H1 (cell line): ENCODE measurements around the gene RELA. TPM values are rescaled to one million over a fixed set of nuclear protein-coding genes. Genes with fewer than 3 reads are reported as not detected.

Source experiments
- CTCF ChIA-PET: fragments of 300-600 bp; sonication (Branson Sonifier 250); formaldehyde crosslinking; loops from one replicate; lab custom pipeline; 2021; ENCODE audit not compliant: partially characterized antibody; lab: Charles Lee
- POLR2A ChIA-PET: fragments of 300-600 bp; sonication (Branson Sonifier 250); formaldehyde crosslinking; loops from one replicate; lab custom pipeline; 2021; ENCODE audit warnings: inconsistent platforms; ENCODE audit not compliant: partially characterized antibody; lab: Charles Lee
- DNase-seq, 2 experiments: peaks; one replicate each; pipeline versions ENCODE4 v3.0.0 to v3.0.0-alpha.2; 2010 to 2022; ENCODE audit warnings: low spot score in 2 of 2, low read depth in 1 of 2, mixed read lengths in 1 of 2
- FAIRE-seq: peaks from 2 replicates; lab custom pipeline; 2011; peaks lifted over from hg19 to GRCh38; lab: Jason Lieb, UNC
- H2AFZ ChIP-seq: 2 replicates; pipeline ENCODE4 v1.8.1; 2012; ENCODE audit warnings: low read length, inconsistent platforms
- H2AK5ac ChIP-seq: 2 replicates; pipeline ENCODE4 v1.6.1; 2013; ENCODE audit warnings: low read depth, low read length
- H2BK120ac ChIP-seq: replicated peaks from 2 replicates; pipeline ENCODE3; 2013; ENCODE audit warnings: low read depth, low read length, inconsistent platforms
- H2BK12ac ChIP-seq: 2 replicates; pipeline ENCODE4 v1.6.1; 2013; ENCODE audit warnings: low read depth, low read length
- H2BK15ac ChIP-seq: 2 replicates; pipeline ENCODE4 v1.6.1; 2013; ENCODE audit warnings: low read length
- H2BK20ac ChIP-seq: 2 replicates; pipeline ENCODE4 v1.6.1; 2013; ENCODE audit warnings: low read length
- H2BK5ac ChIP-seq: 2 replicates; pipeline ENCODE4 v1.6.1; 2013; ENCODE audit warnings: low read depth, low read length
- H3K14ac ChIP-seq: 2 replicates; pipeline ENCODE4 v1.6.1; 2013; ENCODE audit warnings: inconsistent platforms; ENCODE audit not compliant: insufficient read length
- H3K18ac ChIP-seq: 2 replicates; pipeline ENCODE4 v1.6.1; 2013; ENCODE audit warnings: low read length; ENCODE audit errors: extremely low read depth
- H3K23ac ChIP-seq: 2 replicates; pipeline ENCODE4 v1.6.1; 2013; ENCODE audit warnings: inconsistent platforms; ENCODE audit not compliant: insufficient read length
- H3K23me2 ChIP-seq: 2 replicates; pipeline ENCODE4 v1.6.1; 2013; ENCODE audit warnings: low read depth, low read length
- H3K27ac ChIP-seq: 2 replicates; pipeline ENCODE4 v1.6.1; 2011; ENCODE audit warnings: low read depth, low read length, inconsistent platforms
- H3K27me3 ChIP-seq, 4 experiments: replicated peaks in 1 of 4; 1 replicate in 1 of 4; 2 replicates in 3 of 4; pipeline versions ENCODE4 v1.6.1 to v1.8.1; 2011 to 2013; ENCODE audit warnings: low read length in 3 of 4, mild to moderate bottlenecking in 3 of 4, inconsistent platforms in 2 of 4, mixed read lengths in 2 of 4, moderate library complexity in 1 of 4; ENCODE audit not compliant: control insufficient read depth in 3 of 4, insufficient read depth in 3 of 4; ENCODE audit errors: extremely low read depth in 1 of 4
- H3K36me3 ChIP-seq, 4 experiments: 2 replicates each; pipeline versions ENCODE4 v1.6.1 to v1.8.1; 2011 to 2013; ENCODE audit warnings: mild to moderate bottlenecking in 4 of 4, low read length in 3 of 4, moderate library complexity in 2 of 4, control low read depth in 1 of 4, inconsistent platforms in 1 of 4; ENCODE audit not compliant: insufficient read depth in 4 of 4, control insufficient read depth in 2 of 4
- H3K4ac ChIP-seq: replicated peaks from 2 replicates; pipeline ENCODE3; 2013; ENCODE audit warnings: low read length, low read depth, mixed read lengths, inconsistent platforms; ENCODE audit not compliant: insufficient read length
- H3K4me1 ChIP-seq, 4 experiments: replicated peaks in 1 of 4; 1 replicate in 1 of 4; 2 replicates in 3 of 4; pipeline versions ENCODE4 v1.6.1 to v1.8.1; 2011 to 2013; ENCODE audit warnings: low read length in 3 of 4, inconsistent platforms in 2 of 4, mixed read lengths in 1 of 4; ENCODE audit not compliant: insufficient read depth in 4 of 4, control insufficient read depth in 3 of 4
- H3K4me2 ChIP-seq, 2 experiments: 2 replicates each; pipeline versions ENCODE4 v1.6.1 to v1.8.1; 2011 to 2013; ENCODE audit warnings: low read depth in 2 of 2, low read length in 2 of 2, control low read depth in 1 of 2, inconsistent platforms in 1 of 2, mild to moderate bottlenecking in 1 of 2; ENCODE audit not compliant: insufficient read depth in 1 of 2
- H3K4me3 ChIP-seq, 4 experiments: fragments of 200-600, 300-600 bp in 1 of 4; sonication (generic), shearing (Covaris generic), sonication (Bioruptor Twin) in 1 of 4; 2 replicates each; pipeline versions ENCODE4 v1.5.1 to v1.8.1; 2011 to 2016; ENCODE audit warnings: low read length in 4 of 4, low read depth in 3 of 4, control low read depth in 2 of 4, inconsistent platforms in 2 of 4, mild to moderate bottlenecking in 2 of 4, mixed read lengths in 1 of 4, moderate library complexity in 1 of 4; ENCODE audit not compliant: insufficient read depth in 2 of 4; ENCODE audit errors: extremely low read depth in 1 of 4
- H3K56ac ChIP-seq: replicated peaks from 2 replicates; pipeline ENCODE3; 2013; ENCODE audit warnings: low read depth, mild to moderate bottlenecking, mixed read lengths, low read length, inconsistent platforms; ENCODE audit not compliant: insufficient read length
- H3K79me1 ChIP-seq: 2 replicates; pipeline ENCODE4 v1.6.1; 2013; ENCODE audit warnings: low read depth, low read length, control low read depth
- H3K79me2 ChIP-seq, 2 experiments: 2 replicates each; pipeline versions ENCODE4 v1.6.1 to v1.8.1; 2012 to 2013; ENCODE audit warnings: low read length in 2 of 2, mild to moderate bottlenecking in 2 of 2, inconsistent platforms in 1 of 2; ENCODE audit not compliant: insufficient read depth in 2 of 2, control insufficient read depth in 1 of 2
- H3K9ac ChIP-seq, 4 experiments: replicated peaks in 1 of 4; 1 replicate in 1 of 4; 2 replicates in 3 of 4; pipeline versions ENCODE4 v1.6.1 to v1.8.1; 2011 to 2013; ENCODE audit warnings: low read depth in 3 of 4, low read length in 3 of 4, control low read depth in 2 of 4, mild to moderate bottlenecking in 2 of 4, moderate library complexity in 2 of 4, inconsistent platforms in 1 of 4; ENCODE audit errors: extremely low read depth in 1 of 4
- H3K9me3 ChIP-seq, 2 experiments: 2 replicates each; pipeline versions ENCODE4 v1.6.1 to v1.8.1; 2012 to 2013; ENCODE audit warnings: mild to moderate bottlenecking in 2 of 2, moderate library complexity in 2 of 2, control low read depth in 1 of 2, inconsistent platforms in 1 of 2, low read depth in 1 of 2, low read length in 1 of 2, mixed read lengths in 1 of 2; ENCODE audit not compliant: insufficient read depth in 2 of 2
- H4K20me1 ChIP-seq, 2 experiments: replicated peaks in 1 of 2; 2 replicates each; pipeline versions ENCODE3 to v1.8.1; 2011 to 2013; ENCODE audit warnings: inconsistent platforms in 2 of 2, low read length in 2 of 2, mild to moderate bottlenecking in 1 of 2; ENCODE audit not compliant: insufficient read depth in 2 of 2, control insufficient read depth in 1 of 2
- H4K5ac ChIP-seq: 2 replicates; pipeline ENCODE4 v1.6.1; 2013; ENCODE audit warnings: low read length, low read depth, mixed read lengths, inconsistent platforms; ENCODE audit not compliant: insufficient read length
- H4K8ac ChIP-seq: 2 replicates; pipeline ENCODE4 v1.8.0; 2013; ENCODE audit warnings: mild to moderate bottlenecking, moderate library complexity, low read length, inconsistent platforms; ENCODE audit not compliant: insufficient read depth; ENCODE audit errors: extremely low read depth
- H4K91ac ChIP-seq: replicated peaks from 2 replicates; pipeline ENCODE3; 2013; ENCODE audit warnings: low read length, mixed read lengths, inconsistent platforms; ENCODE audit not compliant: insufficient read length
- ASH2L ChIP-seq: fragments of 200-600, 300-600 bp; sonication (generic); IDR thresholded peaks from one replicate; pipeline ENCODE4 v1.7.1; 2017; ENCODE audit warnings: low read length
- BRCA1 ChIP-seq: IDR thresholded peaks from 2 replicates; pipeline ENCODE4 v1.6.1; 2012; ENCODE audit warnings: low read depth, low read length, improper control_type of control experiment
- CTBP2 ChIP-seq: IDR thresholded peaks from 2 replicates; pipeline ENCODE4 v1.7.0; 2011; ENCODE audit warnings: borderline replicate concordance, mild to moderate bottlenecking, moderate library complexity, mixed read lengths, low read length; ENCODE audit not compliant: insufficient read depth, insufficient read length
- EZH2 ChIP-seq: fragments of 200-600 bp; sonication (generic); IDR thresholded peaks from 2 replicates; pipeline ENCODE4 v1.7.1; 2012; ENCODE audit warnings: low read depth, mild to moderate bottlenecking, moderate library complexity, low read length, inconsistent platforms; ENCODE audit not compliant: severe bottlenecking
- GABPA ChIP-seq: IDR thresholded peaks from 2 replicates; pipeline ENCODE4 v1.6.1; 2011; ENCODE audit warnings: mild to moderate bottlenecking, low read length, moderate library complexity, borderline replicate concordance; ENCODE audit not compliant: insufficient read depth
- JUN ChIP-seq: IDR thresholded peaks from 2 replicates; pipeline ENCODE4 v1.6.1; 2011; ENCODE audit warnings: low read depth, mild to moderate bottlenecking, improper control_type of control experiment, low read length
- JUND ChIP-seq: IDR thresholded peaks from 2 replicates; pipeline ENCODE4 v1.6.1; 2011; ENCODE audit warnings: mild to moderate bottlenecking, improper control_type of control experiment, low read length
- PHF8 ChIP-seq: fragments of 200-600 bp; sonication (generic); conservative IDR thresholded peaks from 2 replicates; pipeline ENCODE4 v1.7.1; 2012; ENCODE audit warnings: low read depth, mild to moderate bottlenecking, inconsistent platforms, low read length, moderate library complexity
- RFX5 ChIP-seq: IDR thresholded peaks from 2 replicates; pipeline ENCODE4 v1.6.1; 2011; ENCODE audit warnings: low read depth, low read length, improper control_type of control experiment, borderline replicate concordance
- RXRA ChIP-seq: IDR thresholded peaks from 2 replicates; pipeline ENCODE4 v1.6.1; 2011; ENCODE audit warnings: low read depth, mild to moderate bottlenecking, low read length, moderate library complexity; ENCODE audit not compliant: insufficient read depth
- SP1 ChIP-seq: IDR thresholded peaks from 2 replicates; pipeline ENCODE4 v1.6.1; 2011; ENCODE audit warnings: low read depth, low read length
- SP4 ChIP-seq: IDR thresholded peaks from 2 replicates; pipeline ENCODE4 v1.6.1; 2012; ENCODE audit warnings: low read length, inconsistent platforms
- TEAD4 ChIP-seq: IDR thresholded peaks from 2 replicates; pipeline ENCODE4 v1.6.1; 2012; ENCODE audit warnings: low read depth, low read length, inconsistent platforms, mixed read lengths
- YY1 ChIP-seq: IDR thresholded peaks from 2 replicates; pipeline ENCODE4 v1.6.1; 2011; ENCODE audit warnings: low read depth, mild to moderate bottlenecking, low read length
- WGBS, 2 experiments: shearing (Covaris generic) in 1 of 2; methylation state at CpG; one replicate each; pipeline versions ENCODE4 v1.1.6 to v1.1.7; 2013 to 2015; ENCODE audit warnings: low lambda C conversion rate in 2 of 2, mixed read lengths in 2 of 2, inconsistent platforms in 1 of 2, low coverage in 1 of 2, missing lambda C conversion rate in 1 of 2; ENCODE audit not compliant: insufficient replicate concordance in 2 of 2, insufficient coverage in 1 of 2, insufficient read length in 1 of 2; ENCODE audit errors: extremely low coverage in 1 of 2, missing lambda C conversion rate in 1 of 2; 5-methylcytosine and 5-hydroxymethylcytosine counted together
- polyA plus RNA-seq, 7 experiments: library from polyadenylated mRNA; depleted of rRNA in 3 of 7; stranded (reverse) in 5 of 7; unstranded in 2 of 7; fragments of >200 nt in 5 of 7; fragments of 200-250 nt in 2 of 7; gene quantifications; 1 replicate in 5 of 7; 2 replicates in 1 of 7; 4 replicates in 1 of 7; pipeline versions ENCODE4 v1.2.1 to v1.2.3, GENCODE V29; 2011 to 2013; ENCODE audit warnings: missing spikeins in 2 of 7, mixed read lengths in 2 of 7
- total RNA-seq: library from RNA; stranded (reverse); fragmentation: NEBNext Ultra II Directional; extraction: Animal tissue kit (Norgen Biotek cat#: 25700); gene quantifications from 2 replicates; pipeline ENCODE4 v1.2.1, GENCODE V29; 2021

RELA gene
- total and polyA plus RNA-seq, 2 of the 8 experiments (the other 6 are each of a cell fraction or from before 2014, with no cell fraction given): 21.9 to 27.5 TPM

DNA sequence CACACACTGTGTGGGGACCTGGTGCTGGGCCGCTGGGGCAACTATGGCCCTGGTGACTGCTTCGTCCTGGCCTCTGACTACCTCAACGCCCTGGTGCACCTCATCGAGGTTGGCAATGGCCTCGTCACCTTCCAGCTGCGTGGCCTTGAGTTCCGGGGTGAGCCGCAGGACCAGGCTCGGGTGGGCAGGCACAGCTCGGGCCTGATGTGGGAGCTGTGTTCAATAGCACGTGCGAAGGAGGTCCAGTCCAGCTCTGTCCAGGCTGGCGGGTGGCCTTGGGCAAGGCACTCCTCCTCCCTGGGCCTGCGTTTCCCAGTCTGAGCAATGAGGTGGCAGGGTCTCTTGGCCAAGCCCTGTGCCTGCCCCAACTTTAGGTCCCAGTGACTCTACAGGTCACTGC is 33.1 kb downstream of the RELA start:
- H4K5ac ChIP-seq: no peak overlapping the region
- peaks cover 23 to 50% (median 42%) of the 10 kb centered on the region in 4 experiments; a peak in 7 of 8 replicates for H3K36me3 ChIP-seq
- CTCF ChIA-PET: interaction anchor here (0.6 to 1.3 kb wide), 4 partner anchors 8 to 260 kb away, joined by 3 to 4 read pairs (median 3); no protein-coding TSS in a partner anchor
- H2BK120ac ChIP-seq: no peak overlapping the region
- WGBS, 2 experiments: 96% methylated on average over 12 of the region's 14 CpGs; no CpG with 5 or more reads in 1 of the 2 experiments
- H2BK5ac ChIP-seq: no peak overlapping the region
- no peak overlapping the region for H3K27ac ChIP-seq
- no peaks in the 10 kb centered on the region for H3K9me3 ChIP-seq
- no peak overlapping the region for H3K18ac ChIP-seq
- POLR2A ChIA-PET: interaction anchor here (2.0 to 2.8 kb wide), 3 partner anchors 9 to 28 kb away, joined by 5 to 14 read pairs (median 7); partner anchors contain the start of gene SIPA1
- H2BK20ac ChIP-seq: no peak overlapping the region
- no peak overlapping the region for H4K8ac ChIP-seq
- no peak overlapping the region for H3K23ac ChIP-seq
- H2AFZ ChIP-seq: no peak overlapping the region
- no peak overlapping the region for H3K9ac ChIP-seq
- no peak overlapping the region for H3K56ac ChIP-seq
- H3K4me2 ChIP-seq: no peak overlapping the region
- no peaks in the 10 kb centered on the region for H3K23me2 ChIP-seq
- no peak overlapping the region for H3K4ac ChIP-seq
- peaks cover 0 to 30% of the 10 kb centered on the region in 2 experiments for H4K20me1 ChIP-seq
- H2BK12ac ChIP-seq: no peak overlapping the region
- peaks cover 2% of the 10 kb centered on the region; the same call in 1 of the 2 replicates for H3K79me1 ChIP-seq
- no peaks in the 10 kb centered on the region for H3K4me1 ChIP-seq
- no peak overlapping the region for H4K91ac ChIP-seq
- H3K4me3 ChIP-seq: no peak overlapping the region
- FAIRE-seq: no peak
- H2BK15ac ChIP-seq: no peak overlapping the region
- DNase-seq: no peak
- no peak overlapping the region for H2AK5ac ChIP-seq
- H3K14ac ChIP-seq: no peak overlapping the region
- no peaks in the 10 kb centered on the region for H3K27me3 ChIP-seq
- H3K79me2 ChIP-seq: no peaks in the 10 kb centered on the region
- no peak for TF ChIP-seq JUND
- no peak for TF ChIP-seq ASH2L
- TF ChIP-seq SP4: no peak
- TF ChIP-seq GABPA: no peak
- TF ChIP-seq PHF8: no peak
- no peak for TF ChIP-seq TEAD4
- no peak for TF ChIP-seq SP1
- no peak for TF ChIP-seq YY1
- no peak for TF ChIP-seq JUN
- TF ChIP-seq RXRA: no peak
- TF ChIP-seq CTBP2: no peak
- no peak for TF ChIP-seq BRCA1
- TF ChIP-seq RFX5: no peak
- no peak for TF ChIP-seq EZH2
